ENCODE data around the gene IDE.
"Not testable (repeated sequence)": the region's sequence is repeated elsewhere in the genome, so short reads cannot be mapped to it uniquely, and the experiment has no call there.

The IDE gene

GRCh38 chr10:92413011-92413410 lies 160.9 kb downstream of the IDE start:
- no peak overlapping the region for H3K4me3 ChIP-seq (ENCODE audit: low read depth in 1 of 2, low read length in 2 of 2)
- H3K9me3 ChIP-seq (ENCODE audit: low read length) = no peaks in the 10 kb centered on the region
- no peaks in the 10 kb centered on the region for H3K36me3 ChIP-seq (ENCODE audit: insufficient read depth, low read length)

GRCh38 chr10:92411406-92411805 lies 162.5 kb downstream of the IDE start:
- H3K9ac ChIP-seq (ENCODE audit: low read length) = no peak overlapping the region

More at GRCh38 chr10:92413011-92413410, 160.9 kb downstream of the IDE start:
- Histone ChIP-seq H3K9ac (ENCODE audit: low read length) (no peak overlapping the region), H3K27me3 (ENCODE audit: control insufficient read depth in 1 of 2, insufficient read depth in 2 of 2, low read length in 2 of 2) (no peaks in the 10 kb centered on the region), H3K27ac (ENCODE audit: low read depth, low read length) (no peak overlapping the region), H3K4me1 (ENCODE audit: insufficient read depth, low read length) (no peaks in the 10 kb centered on the region)

GRCh38 chr10:92410501-92410900 lies 163.4 kb downstream of the IDE start:
- no peaks in the 10 kb centered on the region for H3K27me3 ChIP-seq (ENCODE audit: control insufficient read depth in 1 of 2, insufficient read depth in 2 of 2, low read length in 2 of 2)
- no peaks in the 10 kb centered on the region for H3K36me3 ChIP-seq (ENCODE audit: insufficient read depth, low read length)
- no peak overlapping the region for H3K9ac ChIP-seq (ENCODE audit: low read length)
- H3K4me3 ChIP-seq (ENCODE audit: low read depth in 1 of 2, low read length in 2 of 2) = no peak overlapping the region
- H3K27ac ChIP-seq (ENCODE audit: low read depth, low read length) = no peak overlapping the region
- H3K9me3 ChIP-seq (ENCODE audit: low read length) = no peaks in the 10 kb centered on the region
- no peaks in the 10 kb centered on the region for H3K4me1 ChIP-seq (ENCODE audit: insufficient read depth, low read length)

More at GRCh38 chr10:92411406-92411805, 162.5 kb downstream of the IDE start:
- Histone ChIP-seq H3K9me3 (ENCODE audit: low read length) (no peaks in the 10 kb centered on the region), H3K27ac (ENCODE audit: low read depth, low read length) (no peak overlapping the region), H3K36me3 (ENCODE audit: insufficient read depth, low read length) (no peaks in the 10 kb centered on the region), H3K27me3 (ENCODE audit: control insufficient read depth in 1 of 2, insufficient read depth in 2 of 2, low read length in 2 of 2) (no peaks in the 10 kb centered on the region), H3K4me3 (ENCODE audit: low read depth in 1 of 2, low read length in 2 of 2) (no peak overlapping the region), H3K4me1 (ENCODE audit: insufficient read depth, low read length) (no peaks in the 10 kb centered on the region)

GRCh38 chr10:92408017-92408361 lies 165.9 kb downstream of the IDE start:
- H3K27me3 ChIP-seq (ENCODE audit: control insufficient read depth in 1 of 2, insufficient read depth in 2 of 2, low read length in 2 of 2) = no peaks in the 10 kb centered on the region
- no peak overlapping the region for H3K27ac ChIP-seq (ENCODE audit: low read depth, low read length)
- H3K36me3 ChIP-seq (ENCODE audit: insufficient read depth, low read length) = no peaks in the 10 kb centered on the region
- no peak overlapping the region for H3K9ac ChIP-seq (ENCODE audit: low read length)
- no peaks in the 10 kb centered on the region for H3K4me1 ChIP-seq (ENCODE audit: insufficient read depth, low read length)
- H3K4me3 ChIP-seq (ENCODE audit: low read depth in 1 of 2, low read length in 2 of 2) = no peak overlapping the region
- no peaks in the 10 kb centered on the region for H3K9me3 ChIP-seq (ENCODE audit: low read length)

- Histone ChIP-seq H3K27me3 (ENCODE audit: control insufficient read depth in 1 of 2, insufficient read depth in 2 of 2, low read length in 2 of 2) (no peaks in the 10 kb centered on the region), H3K36me3 (ENCODE audit: insufficient read depth, low read length) (no peaks in the 10 kb centered on the region), H3K9ac (ENCODE audit: low read length) (no peak overlapping the region), H3K4me1 (ENCODE audit: insufficient read depth, low read length) (no peaks in the 10 kb centered on the region), H3K9me3 (ENCODE audit: low read length) (no peaks in the 10 kb centered on the region), H3K4me3 (ENCODE audit: low read depth in 1 of 2, low read length in 2 of 2) (no peak overlapping the region), H3K27ac (ENCODE audit: low read depth, low read length) (no peak overlapping the region)
Observed at GRCh38 chr10:92407305-92408016, 166.4 kb downstream of the IDE start.

GRCh38 chr10:92405419-92405924 lies 168.4 kb downstream of the IDE start:
- Histone ChIP-seq H3K4me3 (ENCODE audit: low read depth in 1 of 2, low read length in 2 of 2) (no peak overlapping the region), H3K27ac (ENCODE audit: low read depth, low read length) (no peak overlapping the region), H3K27me3 (ENCODE audit: control insufficient read depth in 1 of 2, insufficient read depth in 2 of 2, low read length in 2 of 2) (no peaks in the 10 kb centered on the region), H3K36me3 (ENCODE audit: insufficient read depth, low read length) (no peaks in the 10 kb centered on the region), H3K9me3 (ENCODE audit: low read length) (no peaks in the 10 kb centered on the region), H3K9ac (ENCODE audit: low read length) (no peak overlapping the region), H3K4me1 (ENCODE audit: insufficient read depth, low read length) (no peaks in the 10 kb centered on the region)

- no peaks in the 10 kb centered on the region for H3K27me3 ChIP-seq (ENCODE audit: control insufficient read depth in 1 of 2, insufficient read depth in 2 of 2, low read length in 2 of 2)
- no peaks in the 10 kb centered on the region for H3K36me3 ChIP-seq (ENCODE audit: insufficient read depth, low read length)
- H3K9me3 ChIP-seq (ENCODE audit: low read length) = no peaks in the 10 kb centered on the region
- H3K9ac ChIP-seq (ENCODE audit: low read length) = no peak overlapping the region
- no peak overlapping the region for H3K4me3 ChIP-seq (ENCODE audit: low read depth in 1 of 2, low read length in 2 of 2)
- no peak overlapping the region for H3K27ac ChIP-seq (ENCODE audit: low read depth, low read length)
- H3K4me1 ChIP-seq (ENCODE audit: insufficient read depth, low read length) = no peaks in the 10 kb centered on the region
Observed at GRCh38 chr10:92404612-92405418, 169.1 kb downstream of the IDE start.

GRCh38 chr10:92402234-92402633 lies 171.7 kb downstream of the IDE start:
- H3K9ac ChIP-seq (ENCODE audit: low read length); H3K27me3 ChIP-seq (ENCODE audit: control insufficient read depth in 1 of 2, insufficient read depth in 2 of 2, low read length in 2 of 2); H3K4me3 ChIP-seq (ENCODE audit: low read depth in 1 of 2, low read length in 2 of 2); H3K27ac ChIP-seq (ENCODE audit: low read depth, low read length); H3K9me3 ChIP-seq (ENCODE audit: low read length); H3K4me1 ChIP-seq (ENCODE audit: insufficient read depth, low read length); H3K36me3 ChIP-seq (ENCODE audit: insufficient read depth, low read length): not testable (repeated sequence)
